GM18508 (cell line): ENCODE results near the gene MFSD6.

Experiments used
- ATAC-seq: cut with Tn5 transposase; IDR thresholded peaks from one replicate; pipeline ENCODE4 v1.9.1; 2021; ENCODE audit warnings: moderate number of reproducible peaks; ENCODE audit not compliant: insufficient read depth, unreplicated experiment

The MFSD6 gene

DNA sequence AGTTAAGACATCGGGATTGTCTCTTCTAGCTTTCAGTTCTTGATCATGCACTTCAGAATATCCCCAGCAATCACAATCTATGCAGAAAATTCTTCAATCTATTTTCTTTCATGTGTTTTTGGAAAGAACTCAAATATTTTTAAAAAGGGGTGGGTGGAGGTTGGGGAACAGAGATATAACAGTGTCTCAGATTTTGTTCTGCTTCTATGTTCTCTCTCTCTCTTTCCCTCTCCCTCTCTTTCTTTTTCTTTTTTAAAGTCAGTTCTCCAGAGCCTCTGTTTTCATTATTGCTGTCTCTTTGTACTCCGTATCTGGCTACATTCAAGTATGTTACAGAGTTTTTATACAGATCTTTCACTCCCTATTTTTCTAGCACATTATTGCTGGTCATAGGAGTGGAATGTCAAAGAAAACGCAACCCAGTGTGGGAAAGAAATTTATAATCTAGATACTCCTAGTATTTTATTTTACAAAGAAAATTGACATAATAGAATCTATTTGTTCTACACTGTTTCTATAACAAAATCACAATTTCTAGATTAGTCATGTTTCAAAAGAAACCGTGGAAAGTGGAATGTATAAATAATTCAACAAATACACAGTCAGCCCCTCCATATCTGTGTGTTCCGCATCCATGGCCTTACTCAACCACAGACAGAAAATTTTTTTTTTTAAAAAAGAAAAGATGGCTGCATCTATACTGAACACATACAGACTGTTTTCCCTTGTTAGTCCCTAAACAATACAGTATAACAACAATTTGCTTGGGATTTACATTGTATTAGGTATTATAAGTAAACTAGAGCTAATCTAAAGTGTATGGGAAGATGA is 137.6 kb downstream of the MFSD6 start:
- ATAC-seq: no peak

DNA sequence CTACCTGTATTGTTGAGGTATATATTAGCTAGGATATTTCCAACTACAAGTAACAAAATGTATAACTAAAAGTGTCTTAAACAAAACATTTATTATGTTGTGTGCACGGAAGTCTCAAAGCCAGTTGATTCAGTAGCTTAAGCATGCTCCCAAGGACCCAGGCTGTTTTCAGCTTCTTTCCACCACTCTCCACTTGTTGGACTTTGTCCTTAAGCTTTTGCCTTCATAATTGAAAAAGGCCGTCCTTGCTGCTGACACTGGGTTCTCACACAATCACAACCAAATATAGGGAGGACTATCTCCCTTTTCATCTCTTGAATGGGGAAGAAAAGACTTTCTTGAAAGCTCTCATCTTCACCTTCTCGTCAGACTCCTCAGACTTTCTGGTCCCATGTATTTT is 138.6 kb downstream of the MFSD6 start:
- ATAC-seq: no peak

DNA sequence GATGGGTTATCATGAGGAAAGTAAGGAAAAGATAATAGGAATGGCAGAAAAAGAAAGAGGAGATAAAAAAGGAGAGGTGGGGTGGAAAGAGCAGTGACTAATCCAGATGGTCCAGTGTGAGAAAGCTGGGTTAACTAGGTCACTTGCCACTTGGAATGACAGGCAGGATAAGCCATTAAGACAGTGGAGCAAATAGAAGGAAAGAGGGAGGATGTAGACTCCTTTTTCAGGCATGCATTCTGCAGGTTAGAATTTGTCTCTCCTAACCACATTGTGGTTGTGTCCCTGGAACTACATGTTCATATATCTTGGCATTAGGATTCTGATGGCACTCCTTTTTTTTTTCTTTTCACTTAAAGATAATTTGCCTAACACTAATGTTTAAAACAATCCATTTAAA is 139.7 kb downstream of the MFSD6 start:
- no peak for ATAC-seq

DNA sequence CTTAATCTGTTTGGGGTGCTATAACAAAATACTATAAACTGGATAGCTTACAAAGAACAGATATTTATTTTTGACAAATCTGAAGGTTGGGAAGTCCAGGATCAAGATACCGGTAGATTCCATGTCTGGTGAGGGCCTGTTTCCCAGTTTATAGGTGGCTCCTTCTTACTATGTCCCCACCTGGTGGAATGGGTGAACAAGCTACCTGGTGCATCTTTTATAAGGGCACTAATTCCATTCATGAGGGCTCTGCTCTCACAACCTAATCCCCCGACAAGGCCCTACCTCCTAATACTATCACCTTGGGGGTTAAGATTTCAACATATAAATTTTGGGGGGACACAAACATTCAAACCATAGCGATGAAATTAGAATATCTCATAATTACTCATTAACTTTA is 142.0 kb downstream of the MFSD6 start:
- ATAC-seq: no peak
